ENCODE measurements around the gene SLK.

SLK gene

DNA sequence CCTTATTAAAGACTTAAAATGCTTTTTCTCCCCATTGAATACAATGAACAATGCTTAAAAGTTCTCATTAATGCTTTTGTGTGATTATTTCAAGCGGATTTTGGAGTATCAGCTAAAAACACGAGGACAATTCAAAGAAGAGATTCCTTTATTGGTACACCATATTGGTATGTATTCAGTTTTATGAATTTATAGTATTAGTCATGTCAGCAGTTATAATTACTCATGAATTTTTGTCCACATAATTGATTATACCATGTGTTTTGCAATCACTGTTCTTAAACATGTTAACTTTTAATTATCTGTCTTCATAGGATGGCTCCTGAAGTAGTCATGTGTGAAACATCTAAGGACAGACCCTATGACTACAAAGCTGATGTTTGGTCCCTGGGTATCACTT lies 31.9 kb downstream of the SLK start:
- TF ChIP-seq, protein P1, sequence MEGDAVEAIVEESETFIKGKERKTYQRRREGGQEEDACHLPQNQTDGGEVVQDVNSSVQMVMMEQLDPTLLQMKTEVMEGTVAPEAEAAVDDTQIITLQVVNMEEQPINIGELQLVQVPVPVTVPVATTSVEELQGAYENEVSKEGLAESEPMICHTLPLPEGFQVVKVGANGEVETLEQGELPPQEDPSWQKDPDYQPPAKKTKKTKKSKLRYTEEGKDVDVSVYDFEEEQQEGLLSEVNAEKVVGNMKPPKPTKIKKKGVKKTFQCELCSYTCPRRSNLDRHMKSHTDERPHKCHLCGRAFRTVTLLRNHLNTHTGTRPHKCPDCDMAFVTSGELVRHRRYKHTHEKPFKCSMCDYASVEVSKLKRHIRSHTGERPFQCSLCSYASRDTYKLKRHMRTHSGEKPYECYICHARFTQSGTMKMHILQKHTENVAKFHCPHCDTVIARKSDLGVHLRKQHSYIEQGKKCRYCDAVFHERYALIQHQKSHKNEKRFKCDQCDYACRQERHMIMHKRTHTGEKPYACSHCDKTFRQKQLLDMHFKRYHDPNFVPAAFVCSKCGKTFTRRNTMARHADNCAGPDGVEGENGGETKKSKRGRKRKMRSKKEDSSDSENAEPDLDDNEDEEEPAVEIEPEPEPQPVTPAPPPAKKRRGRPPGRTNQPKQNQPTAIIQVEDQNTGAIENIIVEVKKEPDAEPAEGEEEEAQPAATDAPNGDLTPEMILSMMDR (conservative IDR thresholded peaks at IDR 0.05; ENCODE audit: low read depth, low read length), result no peak
- H3K4me3 ChIP-seq (ENCODE audit: low read length), result no peak overlapping the region
- DNase-seq (ENCODE audit: low read depth), result no peak

DNA sequence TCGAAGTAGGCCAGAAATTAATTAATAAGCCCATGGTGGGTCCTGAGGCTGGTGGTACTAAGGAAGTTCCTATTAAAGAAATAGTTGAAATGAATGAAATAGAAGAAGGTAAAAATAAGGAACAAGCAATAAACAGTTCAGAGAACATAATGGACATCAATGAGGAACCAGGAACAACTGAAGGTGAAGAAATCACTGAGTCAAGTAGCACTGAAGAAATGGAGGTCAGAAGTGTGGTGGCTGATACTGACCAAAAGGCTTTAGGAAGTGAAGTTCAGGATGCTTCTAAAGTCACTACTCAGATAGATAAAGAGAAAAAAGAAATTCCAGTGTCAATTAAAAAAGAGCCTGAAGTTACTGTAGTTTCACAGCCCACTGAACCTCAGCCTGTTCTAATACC lies 36.0 kb downstream of the SLK start:
- no peak overlapping the region for H3K4me3 ChIP-seq (ENCODE audit: low read length)
- no peak for DNase-seq (ENCODE audit: low read depth)
- TF ChIP-seq, protein P1 (conservative IDR thresholded peaks at IDR 0.05; ENCODE audit: low read depth, low read length), result no peak

DNA sequence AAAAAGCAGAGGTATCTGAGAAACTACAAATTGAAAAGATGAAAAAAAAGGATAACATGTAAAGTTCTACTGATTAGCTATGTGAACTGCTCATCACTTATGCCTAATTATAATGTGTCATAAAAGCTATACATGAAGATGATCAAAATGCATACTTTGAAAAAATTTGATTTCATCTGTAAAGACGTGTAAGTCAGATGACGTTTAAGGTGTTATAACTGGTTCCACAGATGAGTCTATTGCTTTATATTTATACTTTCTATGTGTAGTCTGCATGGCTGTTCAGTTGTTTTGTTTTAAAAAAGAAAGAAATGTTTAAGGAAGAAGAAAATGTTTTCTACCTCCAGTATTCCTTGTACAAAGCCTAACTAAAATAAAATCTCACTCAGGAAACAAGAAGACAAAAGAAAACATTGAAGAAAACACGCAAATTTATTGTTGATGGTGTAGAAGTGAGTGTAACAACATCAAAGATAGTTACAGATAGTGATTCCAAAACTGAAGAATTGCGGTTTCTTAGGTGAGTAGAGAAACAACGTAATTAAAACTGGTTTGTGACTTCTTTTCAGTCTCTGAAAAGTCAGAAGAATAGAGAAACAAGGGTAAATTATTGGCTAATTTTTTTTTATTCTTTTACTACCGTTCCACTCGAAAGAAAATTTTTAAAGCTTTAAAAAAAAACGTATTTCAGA lies 38.4 kb downstream of the SLK start:
- TF ChIP-seq, protein P1 (conservative IDR thresholded peaks at IDR 0.05; ENCODE audit: low read depth, low read length), result no peak
- DNase-seq (ENCODE audit: low read depth), result no peak
- no peak overlapping the region for H3K4me3 ChIP-seq (ENCODE audit: low read length)

DNA sequence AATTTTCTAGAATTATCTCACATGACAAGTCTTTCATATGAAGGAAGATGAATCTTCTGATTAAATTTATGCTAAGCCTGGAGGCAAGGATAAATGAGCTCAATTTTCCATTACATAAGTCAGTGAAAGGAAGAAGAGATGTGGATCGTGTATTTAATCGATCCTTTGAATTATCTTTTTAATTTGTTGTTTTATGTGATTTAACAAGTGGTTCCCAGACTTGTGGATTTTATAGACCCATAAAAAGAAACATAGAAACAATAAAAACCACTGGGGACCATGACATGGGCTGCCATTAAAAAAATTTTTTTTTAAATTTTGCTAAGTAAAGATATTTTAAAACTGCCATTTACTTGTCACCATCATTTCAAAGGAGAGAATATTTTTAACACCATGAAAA lies 45.0 kb downstream of the SLK start:
- TF ChIP-seq, protein P1 (conservative IDR thresholded peaks at IDR 0.05; ENCODE audit: low read depth, low read length), result no peak
- DNase-seq (ENCODE audit: low read depth), result no peak
- no peak overlapping the region for H3K4me3 ChIP-seq (ENCODE audit: low read length)

DNA sequence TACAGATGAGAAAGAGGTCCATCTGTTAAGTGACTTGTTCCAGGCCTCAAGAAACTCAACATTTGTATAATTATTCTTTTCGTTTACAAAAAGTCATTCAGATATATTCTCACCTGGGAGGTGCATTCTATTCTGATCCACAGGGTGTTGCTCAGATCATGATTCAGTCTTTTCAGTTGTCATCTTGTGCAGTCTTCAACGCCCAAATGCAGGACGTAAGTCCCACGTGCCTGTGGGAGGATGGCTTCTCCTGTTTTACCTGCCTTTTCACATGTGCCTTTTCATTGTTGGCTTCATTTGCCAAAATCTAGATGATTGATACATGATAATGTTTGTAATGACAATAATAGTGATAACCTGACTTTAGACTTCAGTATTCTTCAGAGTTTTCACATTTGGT lies 46.5 kb downstream of the SLK start:
- TF ChIP-seq, protein P1 (conservative IDR thresholded peaks at IDR 0.05; ENCODE audit: low read depth, low read length), result no peak
- no peak for DNase-seq (ENCODE audit: low read depth)
- H3K4me3 ChIP-seq (ENCODE audit: low read length), result no peak overlapping the region

DNA sequence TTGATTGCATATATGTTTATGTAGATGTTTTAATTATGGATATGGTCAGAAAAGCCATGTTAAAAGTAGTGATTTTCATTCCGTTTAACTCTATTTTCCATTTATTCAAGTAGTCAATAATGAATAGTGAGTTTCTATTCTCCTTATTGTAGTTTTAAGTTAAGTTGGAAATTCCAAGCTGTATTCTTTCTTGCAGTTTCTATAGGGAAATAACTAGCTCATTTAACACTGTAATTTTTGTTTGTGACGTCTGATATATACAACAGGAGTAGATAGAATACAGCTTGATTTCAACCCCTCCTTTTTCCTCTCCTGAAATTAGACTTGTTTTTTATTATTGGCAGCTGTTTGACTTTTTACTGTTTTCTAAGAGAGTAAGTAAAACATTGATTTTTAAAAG lies 47.2 kb downstream of the SLK start:
- TF ChIP-seq, protein P1 (conservative IDR thresholded peaks at IDR 0.05; ENCODE audit: low read depth, low read length), result no peak

DNA sequence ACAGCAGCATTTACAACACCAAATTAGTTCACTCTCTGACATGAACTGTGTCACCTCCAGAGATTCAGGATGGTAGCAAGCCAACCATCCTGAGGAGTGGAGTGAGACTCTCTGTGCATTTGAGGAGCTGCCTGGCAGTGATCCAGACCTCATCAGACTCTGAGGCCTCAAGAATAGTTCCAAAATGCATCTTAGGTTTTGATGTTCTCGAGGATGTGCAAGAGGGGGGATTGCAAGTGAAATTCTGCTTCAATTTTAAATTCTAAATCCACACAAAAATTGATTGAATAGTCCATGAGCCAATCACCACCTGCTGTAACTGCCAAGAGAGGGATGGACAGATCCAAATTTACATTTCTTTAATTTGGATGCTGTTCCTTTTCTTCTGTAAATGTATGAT lies 49.7 kb downstream of the SLK start:
- DNase-seq (ENCODE audit: low read depth), result no peak
- no peak overlapping the region for H3K4me3 ChIP-seq (ENCODE audit: low read length)
- TF ChIP-seq, protein P1 (conservative IDR thresholded peaks at IDR 0.05; ENCODE audit: low read depth, low read length), result no peak

More for the DNA sequence above, 47.2 kb downstream of the SLK start:
- no peak for DNase-seq (ENCODE audit: low read depth)
- no peak overlapping the region for H3K4me3 ChIP-seq (ENCODE audit: low read length)
